ENCODE data around the gene SERP2.

GRCh38 chr13:44389876-44390275 is 16.3 kb downstream of the SERP2 start:
- TF ChIP-seq POLR2A (IDR thresholded peaks at IDR 0.05) (no peak), CTCF (IDR thresholded peaks at IDR 0.05) (no peak)
